PFSK-1 (cell line): ENCODE data around the gene PCDHB5.
"Not testable (repeated sequence)": the region's sequence is repeated elsewhere in the genome, so short reads cannot be mapped to it uniquely, and the experiment has no call there.

Experiments used
- FOXP2 ChIP-seq: optimal IDR thresholded peaks from 2 replicates; pipeline ENCODE3; 2011; ENCODE audit warnings: borderline replicate concordance, control low read depth, inconsistent platforms; ENCODE audit not compliant: insufficient read depth; ENCODE audit errors: extremely low read length, extremely low read depth
- POLR2AphosphoS5 ChIP-seq: IDR thresholded peaks from 2 replicates; pipeline ENCODE4 v1.6.1; 2012; ENCODE audit warnings: low read depth, mild to moderate bottlenecking, control low read depth, low read length, moderate library complexity
- REST ChIP-seq, 2 experiments: IDR thresholded peaks; 2 replicates each; pipeline versions ENCODE4 v1.6.1 to v1.8.0; 2011 to 2012; ENCODE audit warnings: low read depth in 2 of 2, low read length in 2 of 2, control low read depth in 1 of 2, inconsistent platforms in 1 of 2, mild to moderate bottlenecking in 1 of 2, moderate library complexity in 1 of 2; ENCODE audit not compliant: insufficient read depth in 1 of 2
- SIN3A ChIP-seq: IDR thresholded peaks from 2 replicates; pipeline ENCODE4 v1.6.1; 2012; ENCODE audit warnings: mild to moderate bottlenecking, low read length, moderate library complexity, borderline replicate concordance; ENCODE audit not compliant: insufficient read depth
- TAF1 ChIP-seq: IDR thresholded peaks from 2 replicates; pipeline ENCODE4 v1.6.1; 2012; ENCODE audit warnings: low read length, control low read depth, borderline replicate concordance; ENCODE audit not compliant: insufficient read depth

The PCDHB5 gene

GRCh38 chr5:141150993-141151325 lies 16.0 kb downstream of the PCDHB5 start:
- TF ChIP-seq TAF1 (no peak), REST (IDR thresholded peaks at IDR 0.05; ENCODE audit: insufficient read depth in 1 of 2, low read depth in 2 of 2, low read length in 2 of 2) (no peak), POLR2AphosphoS5 (no peak), SIN3A (no peak), FOXP2 (no peak)

- TF ChIP-seq FOXP2: no peak
- no peak for TF ChIP-seq SIN3A
- no peak for TF ChIP-seq POLR2AphosphoS5
- TF ChIP-seq TAF1: no peak
- no peak for TF ChIP-seq REST (IDR thresholded peaks at IDR 0.05; ENCODE audit: insufficient read depth in 1 of 2, low read depth in 2 of 2, low read length in 2 of 2)
Observed at GRCh38 chr5:141155540-141156374, 20.8 kb downstream of the PCDHB5 start.

- TF ChIP-seq FOXP2: no peak
- TF ChIP-seq SIN3A: no peak
Observed at GRCh38 chr5:141172381-141173204, 37.6 kb downstream of the PCDHB5 start, which contains the start of gene PCDHB7. PCDHB7 (plus strand) TSS chr5:141172644; CDS start chr5:141172836, 192 bp downstream.

GRCh38 chr5:141175933-141176332 lies 40.9 kb downstream of the PCDHB5 start:
- TF ChIP-seq TAF1 (no peak), POLR2AphosphoS5 (no peak), FOXP2 (no peak), SIN3A (no peak), REST (IDR thresholded peaks at IDR 0.05; ENCODE audit: insufficient read depth in 1 of 2, low read depth in 2 of 2, low read length in 2 of 2) (no peak)

GRCh38 chr5:141177577-141178191 lies 42.7 kb downstream of the PCDHB5 start, which contains the start of gene PCDHB8:
PCDHB8 (plus strand) TSS chr5:141177790; CDS start chr5:141178035, 245 bp downstream.
- TF ChIP-seq SIN3A, POLR2AphosphoS5, TAF1: not testable (repeated sequence)

- TF ChIP-seq POLR2AphosphoS5 (no peak), REST (IDR thresholded peaks at IDR 0.05; ENCODE audit: insufficient read depth in 1 of 2, low read depth in 2 of 2, low read length in 2 of 2) (no peak), SIN3A (no peak), FOXP2 (no peak), TAF1 (no peak)
Observed at GRCh38 chr5:141180313-141180712, 45.3 kb downstream of the PCDHB5 start.
